Stimulated activated CD8-positive, alpha-beta memory T cell treated with anti-CD3 and anti-CD28 coated beads, Interleukin-15, amount 100 ng/mL, for 48 hours (primary cell): ENCODE results near the gene PDE7B.
"Not testable (repeated sequence)": the region's sequence is repeated elsewhere in the genome, so short reads cannot be mapped to it uniquely, and the experiment has no call there.

Experiments used
- DNase-seq, 2 donors: peaks; one replicate each; pipeline ENCODE4 v3.0.0-alpha.2; 2020; ENCODE audit warnings: low read depth in 2 of 2

Gene PDE7B

GRCh38 chr6:136181861-136182260 is 330.4 kb downstream of the PDE7B start:
- DNase-seq = no peak

- no peak for DNase-seq
Observed at GRCh38 chr6:136184738-136185137, 333.2 kb downstream of the PDE7B start.

- no peak for DNase-seq
Observed at GRCh38 chr6:136186363-136186762, 334.9 kb downstream of the PDE7B start.

GRCh38 chr6:136188486-136188885 is 337.0 kb downstream of the PDE7B start:
- no peak for DNase-seq

GRCh38 chr6:136189104-136189503 is 337.6 kb downstream of the PDE7B start:
- no peak for DNase-seq

- DNase-seq = no peak
Observed at GRCh38 chr6:136191606-136192312, 340.3 kb downstream of the PDE7B start.

- DNase-seq = no peak
Observed at GRCh38 chr6:136192902-136193301, 341.4 kb downstream of the PDE7B start.

- DNase-seq = no peak
Observed at GRCh38 chr6:136201732-136202131, 350.2 kb downstream of the PDE7B start.

- no peak for DNase-seq
Observed at GRCh38 chr6:136208783-136209182, 357.3 kb downstream of the PDE7B start.

- no peak for DNase-seq
Observed at GRCh38 chr6:136209496-136209895, 358.0 kb downstream of the PDE7B start.

- DNase-seq = no peak
Observed at GRCh38 chr6:136210398-136211165, 359.1 kb downstream of the PDE7B start.

GRCh38 chr6:136212608-136213007 is 361.1 kb downstream of the PDE7B start:
- DNase-seq = no peak

GRCh38 chr6:136213012-136213539 is 361.6 kb downstream of the PDE7B start:
- no peak for DNase-seq

GRCh38 chr6:136213853-136214252 is 362.4 kb downstream of the PDE7B start:
- DNase-seq = no peak

GRCh38 chr6:136216503-136217401 is 365.3 kb downstream of the PDE7B start:
- DNase-seq = no peak

- DNase-seq = not testable (repeated sequence)
Observed at GRCh38 chr6:136224974-136225373, 373.5 kb downstream of the PDE7B start.

- peak in 1 of 2 donors; percentile 14 for DNase-seq
Observed at GRCh38 chr6:136225496-136225895, 374.0 kb downstream of the PDE7B start.

GRCh38 chr6:136226027-136226673 is 374.6 kb downstream of the PDE7B start:
- DNase-seq = no peak

- no peak for DNase-seq
Observed at GRCh38 chr6:136226674-136227377, 375.3 kb downstream of the PDE7B start.

- no peak for DNase-seq
Observed at GRCh38 chr6:136228814-136229213, 377.3 kb downstream of the PDE7B start.
